IMR-90 (cell line): ENCODE data around the gene TCF7L2. TPM values are rescaled to one million over a fixed set of nuclear protein-coding genes. Genes with fewer than 3 reads are reported as not detected.

Experiments
- ATAC-seq: fragments of 200-7000 bp; cut with Tn5 transposase; 2 replicates; pipeline ENCODE4 v1.9.1; 2020; ENCODE audit warnings: low read depth, mild to moderate bottlenecking, moderate library complexity
- BruUV-seq: library from RNA; stranded (reverse); fragments of 400-500 nt; replicated peaks from 2 replicates; lab custom pipeline; 2021; lab: Mats Ljungman, UMichigan
- CTCF ChIA-PET: fragments of 300-600 bp; formaldehyde crosslinking; extraction: SDS; loops from one replicate; lab custom pipeline; 2021; ENCODE audit warnings: antibody characterized with exemption; lab: Yijun Ruan, JAX
- POLR2A ChIA-PET: fragments of 300-600 bp; sonication (Branson Sonifier 250); formaldehyde crosslinking; loops from one replicate; lab custom pipeline; 2022; ENCODE audit warnings: antibody characterized with exemption; ENCODE audit not compliant: unreplicated experiment; lab: Charles Lee
- DNase-seq: peaks from one replicate; pipeline ENCODE4 v3.0.0; 2013
- H2AFZ ChIP-seq: replicated peaks from 2 replicates; pipeline ENCODE3; 2013; ENCODE audit warnings: low read length, mild to moderate bottlenecking; ENCODE audit not compliant: poor library complexity
- H2AK5ac ChIP-seq: 2 replicates; pipeline ENCODE4 v1.6.1; 2013; ENCODE audit warnings: low read depth, low read length, inconsistent platforms
- H2AK9ac ChIP-seq: replicated peaks from 2 replicates; pipeline ENCODE3; 2013; ENCODE audit warnings: mild to moderate bottlenecking, low read depth, low read length, moderate library complexity; ENCODE audit not compliant: poor library complexity
- H2BK120ac ChIP-seq: 2 replicates; pipeline ENCODE4 v1.6.1; 2013; ENCODE audit warnings: low read depth, low read length, inconsistent platforms
- H2BK15ac ChIP-seq: 3 replicates; pipeline ENCODE4 v1.6.1; 2013; ENCODE audit warnings: low read depth, low read length, inconsistent platforms
- H2BK20ac ChIP-seq: 2 replicates; pipeline ENCODE4 v1.6.1; 2013; ENCODE audit warnings: low read depth, mild to moderate bottlenecking, inconsistent platforms, low read length, moderate library complexity
- H2BK5ac ChIP-seq: 2 replicates; pipeline ENCODE4 v1.6.1; 2013; ENCODE audit warnings: mild to moderate bottlenecking, low read depth, low read length, inconsistent platforms; ENCODE audit not compliant: poor library complexity, severe bottlenecking
- H3K14ac ChIP-seq: replicated peaks from 2 replicates; pipeline ENCODE4 v1.6.1; 2013; ENCODE audit warnings: low read depth, low read length, inconsistent platforms
- H3K18ac ChIP-seq: 2 replicates; pipeline ENCODE4 v1.6.1; 2013; ENCODE audit warnings: low read depth, low read length, control low read depth
- H3K23ac ChIP-seq: 2 replicates; pipeline ENCODE4 v1.6.1; 2013; ENCODE audit warnings: low read depth, low read length, inconsistent platforms
- H3K27ac ChIP-seq: 2 replicates; pipeline ENCODE4 v1.5.1; 2013; ENCODE audit warnings: mild to moderate bottlenecking, control low read depth, low read length; ENCODE audit not compliant: insufficient read depth
- H3K27me3 ChIP-seq: 2 replicates; pipeline ENCODE4 v1.6.1; 2013; ENCODE audit warnings: low read length; ENCODE audit not compliant: control insufficient read depth, insufficient read depth
- H3K36me3 ChIP-seq: 2 replicates; pipeline ENCODE4 v1.6.1; 2013; ENCODE audit warnings: low read length, mixed read lengths; ENCODE audit not compliant: control insufficient read depth, insufficient read depth
- H3K4ac ChIP-seq: 2 replicates; pipeline ENCODE4 v1.6.1; 2013; ENCODE audit warnings: low read depth, low read length, inconsistent platforms
- H3K4me1 ChIP-seq: 2 replicates; pipeline ENCODE4 v1.6.1; 2013; ENCODE audit warnings: low read length, mixed read lengths; ENCODE audit not compliant: control insufficient read depth, insufficient read depth
- H3K4me2 ChIP-seq: 2 replicates; pipeline ENCODE4 v1.6.1; 2013; ENCODE audit warnings: low read depth, mild to moderate bottlenecking, control low read depth, low read length, moderate library complexity
- H3K4me3 ChIP-seq: 2 replicates; pipeline ENCODE4 v1.5.1; 2013; ENCODE audit warnings: low read depth, mild to moderate bottlenecking, control low read depth, low read length, moderate library complexity; ENCODE audit not compliant: insufficient read depth
- H3K56ac ChIP-seq: 2 replicates; pipeline ENCODE4 v1.6.1; 2013; ENCODE audit warnings: low read length, inconsistent platforms; ENCODE audit not compliant: insufficient read depth; ENCODE audit errors: extremely low read depth
- H3K79me1 ChIP-seq, 2 experiments: 2 replicates each; pipeline ENCODE4 v1.6.1; 2013; ENCODE audit warnings: low read length in 2 of 2, inconsistent platforms in 1 of 2, low read depth in 1 of 2
- H3K9ac ChIP-seq: 2 replicates; pipeline ENCODE4 v1.6.1; 2013; ENCODE audit warnings: low read depth, low read length, control low read depth
- H3K9me1 ChIP-seq: 2 replicates; pipeline ENCODE4 v1.6.1; 2013; ENCODE audit warnings: low read length, inconsistent platforms; ENCODE audit not compliant: insufficient read depth
- H3K9me3 ChIP-seq: 2 replicates; pipeline ENCODE4 v1.6.1; 2013; ENCODE audit warnings: low read length; ENCODE audit not compliant: control insufficient read depth, insufficient read depth
- H4K20me1 ChIP-seq: 2 replicates; pipeline ENCODE4 v1.6.1; 2013; ENCODE audit warnings: low read length, inconsistent platforms; ENCODE audit not compliant: insufficient read depth
- H4K5ac ChIP-seq: 2 replicates; pipeline ENCODE4 v1.6.1; 2013; ENCODE audit warnings: mild to moderate bottlenecking, low read depth, low read length, control low read depth
- H4K8ac ChIP-seq, 2 experiments: 2 replicates each; pipeline ENCODE4 v1.6.1; 2013; ENCODE audit warnings: low read depth in 2 of 2, low read length in 2 of 2, control low read depth in 1 of 2, inconsistent platforms in 1 of 2
- H4K91ac ChIP-seq: 2 replicates; pipeline ENCODE4 v1.6.1; 2013; ENCODE audit warnings: low read depth, low read length, inconsistent platforms; ENCODE audit not compliant: insufficient read depth
- ELK1 ChIP-seq: fragments of 150-350 bp; IDR thresholded peaks from 2 replicates; pipeline ENCODE4 v1.6.1; 2016; ENCODE audit warnings: low read depth, mild to moderate bottlenecking, low read length, moderate library complexity, borderline replicate concordance
- MAFK ChIP-seq: IDR thresholded peaks from 2 replicates; pipeline ENCODE4 v1.6.1; 2012; ENCODE audit warnings: low read depth, low read length, improper control_type of control experiment
- MAZ ChIP-seq: IDR thresholded peaks from 2 replicates; pipeline ENCODE4 v1.6.1; 2012; ENCODE audit warnings: low read depth, mild to moderate bottlenecking, low read length, improper control_type of control experiment, moderate library complexity, borderline replicate concordance
- NFE2L2 ChIP-seq: fragments of 150-350 bp; IDR thresholded peaks from 2 replicates; pipeline ENCODE4 v1.6.1; 2016; ENCODE audit warnings: low read depth, mild to moderate bottlenecking, low read length
- POLR2A ChIP-seq: IDR thresholded peaks from 2 replicates; pipeline ENCODE4 v1.6.1; 2012; ENCODE audit warnings: mild to moderate bottlenecking, low read depth, low read length
- RAD21 ChIP-seq: IDR thresholded peaks from 2 replicates; pipeline ENCODE4 v1.6.1; 2012; ENCODE audit warnings: low read length, improper control_type of control experiment
- RCOR1 ChIP-seq: IDR thresholded peaks from 2 replicates; pipeline ENCODE4 v1.6.1; 2012; ENCODE audit warnings: mild to moderate bottlenecking, low read length, improper control_type of control experiment; ENCODE audit not compliant: insufficient replicate concordance
- USF2 ChIP-seq: fragments of 150-350 bp; IDR thresholded peaks from 2 replicates; pipeline ENCODE4 v1.6.1; 2017; ENCODE audit warnings: mild to moderate bottlenecking, antibody characterized with exemption, low read length, low read depth
- WGBS, 2 experiments: methylation state at CpG; one replicate each; pipeline versions ENCODE4 v1.1.5 to v1.1.7; 2013; ENCODE audit warnings: missing lambda C conversion rate in 2 of 2; ENCODE audit not compliant: insufficient read length in 1 of 2; ENCODE audit errors: extremely low coverage in 2 of 2; 5-methylcytosine and 5-hydroxymethylcytosine counted together
- dilution Hi-C: fragments of 300-500 bp; cut with HindIII; formaldehyde crosslinking; loops from one replicate; pipeline ENCODE4 v1.14.3; 2018; ENCODE audit warnings: low sequenced_read_pairs; ENCODE audit not compliant: unreplicated experiment
- in situ Hi-C: fragments of 300-500 bp; cut with MboI; formaldehyde crosslinking; loops from 3 replicates; pipeline ENCODE4 v1.14.3; 2019; ENCODE audit warnings: low sequenced_read_pairs, inconsistent platforms, mixed read lengths
- intact Hi-C: fragments of 100-400 bp; cut with micrococcal nuclease; formaldehyde crosslinking; loops from 2 replicates; pipeline ENCODE4 v1.10.0; 2022
- polyA plus RNA-seq, 3 experiments: library from polyadenylated mRNA; depleted of rRNA; stranded (reverse); fragments of >200 nt; gene quantifications; 2 replicates each; pipeline ENCODE4 v1.2.3, GENCODE V29; 2012; ENCODE audit warnings: low replicate concordance in 1 of 3
- total RNA-seq: library from RNA; depleted of rRNA; stranded (reverse); fragments of >200 nt; gene quantifications from 2 replicates; pipeline ENCODE4 v1.2.3, GENCODE V29; 2012

TCF7L2 gene
- total and polyA plus RNA-seq, 2 of the 4 experiments (the other 2 are of a cell fraction), result 1.3 to 12.2 TPM

- Histone ChIP-seq H3K23ac (no peak overlapping the region), H2BK120ac (no peak overlapping the region), H3K27me3 (no peaks in the 10 kb centered on the region), H2AFZ (no peak overlapping the region), H3K4me1 (0 out of 2 replicates have a peak, but pooled peaks cover 2% of the 10 kb centered on the region), H3K9me1 (peaks cover 16% of the 10 kb centered on the region), H2AK5ac (no peak overlapping the region), H3K4me3 (no peak overlapping the region), H3K79me1 (peaks cover 19 to 20% of the 10 kb centered on the region in 2 experiments; a peak in 3 of 4 replicates), H3K4me2 (no peak overlapping the region), H3K27ac (no peak overlapping the region), H3K18ac (no peak overlapping the region), H4K91ac (no peak overlapping the region), H3K36me3 (peaks cover 25% of the 10 kb centered on the region), H3K56ac (no peak overlapping the region), H4K8ac (no peak overlapping the region), H2BK5ac (no peak overlapping the region), H3K9ac (no peak overlapping the region), H2BK20ac (no peak overlapping the region), H3K4ac (no peak overlapping the region), H2AK9ac (no peak overlapping the region), H4K5ac (no peak overlapping the region), H4K20me1 (0 out of 2 replicates have a peak, but pooled peaks cover 7% of the 10 kb centered on the region), H2BK15ac (no peak overlapping the region), H3K14ac (no peak overlapping the region), H3K9me3 (no peaks in the 10 kb centered on the region)
- POLR2A ChIA-PET, result no interaction called here
- DNase-seq, result no peak
- dilution Hi-C loops, result no loop called here
- intact Hi-C loops, result no loop called here
- no TSS peak for BruUV-seq
- 100% methylated on average over 2 of the region's 10 CpGs; no CpG with 5 or more reads in 1 of the 2 experiments for WGBS, 2 experiments
- no peak for TF ChIP-seq RCOR1
- TF ChIP-seq MAZ, result no peak
- TF ChIP-seq POLR2A, result no peak
- TF ChIP-seq NFE2L2, result no peak
- no peak for TF ChIP-seq RAD21
- TF ChIP-seq MAFK, result no peak
- no peak for TF ChIP-seq ELK1
- TF ChIP-seq USF2, result no peak
- CTCF ChIA-PET, result interaction anchor here (0.6 kb wide), 2 partner anchors 205 to 639 kb away, joined by 4 to 8 read pairs; no protein-coding TSS in a partner anchor
- no peak for ATAC-seq
- in situ Hi-C loops, result loop anchor here (25.0 kb wide), 1 partner anchor 578 kb away; no protein-coding TSS in a partner anchor
These were observed 190.3 kb downstream of the TCF7L2 start for GRCh38 chr10:113140143-113141011.
